Measurements from ENCODE around the gene C1QTNF1. TPM values are rescaled to one million over a fixed set of nuclear protein-coding genes. Genes with fewer than 3 reads are reported as not detected.
A peak's percentile ranks its signal among the peaks of the same experiment; 100 is the strongest.
"Not testable (repeated sequence)": the region's sequence is repeated elsewhere in the genome, so short reads cannot be mapped to it uniquely, and the experiment has no call there.

Gene C1QTNF1
- total RNA-seq, 2 experiments from 2014 or later: not detected

DNA sequence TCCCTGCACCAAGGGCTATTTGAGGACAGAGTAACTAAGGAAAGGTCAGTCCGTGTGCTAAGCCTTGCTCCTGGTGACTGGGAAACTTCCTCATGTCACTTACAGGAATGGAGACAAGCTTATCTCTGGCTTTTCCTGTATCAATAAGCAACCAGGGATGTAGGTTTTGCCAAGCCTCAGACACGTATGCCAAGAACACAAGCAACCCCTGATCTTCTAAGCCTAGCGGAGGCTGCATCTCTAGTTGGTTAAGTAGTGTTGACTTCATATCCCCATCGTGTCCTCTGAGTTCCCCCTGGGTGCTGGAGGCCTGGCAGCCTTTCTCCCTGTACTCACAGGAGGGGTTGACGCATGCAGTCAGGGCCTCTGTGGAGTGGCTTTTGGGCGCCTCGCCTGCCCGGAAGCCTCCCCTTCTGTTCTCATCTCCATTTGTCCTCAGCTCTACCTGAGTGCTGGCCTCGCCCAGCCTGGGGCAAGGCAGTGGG lies 1.4 kb upstream of the C1QTNF1 start:
- Mint-ChIP-seq H3K27me3 (ENCODE audit: low read depth) (peaks cover 38% of the 10 kb centered on the region), H3K36me3 (ENCODE audit: low read depth) (no peaks in the 10 kb centered on the region), H3K4me3 (no peak overlapping the region), H3K9me3 (ENCODE audit: insufficient read depth) (no peaks in the 10 kb centered on the region), H3K27ac (no peak overlapping the region), H3K4me1 (ENCODE audit: low read depth) (peaks cover 12% of the 10 kb centered on the region)
- ChIA-PET POLR2A (no interaction called here), CTCF (interaction anchor here (0.8 to 4.7 kb wide), 7 partner anchors 9 to 23 kb away, joined by 3 to 21 read pairs (median 3); no protein-coding TSS in a partner anchor)
- DNase-seq: no peak
- ATAC-seq: no peak

DNA sequence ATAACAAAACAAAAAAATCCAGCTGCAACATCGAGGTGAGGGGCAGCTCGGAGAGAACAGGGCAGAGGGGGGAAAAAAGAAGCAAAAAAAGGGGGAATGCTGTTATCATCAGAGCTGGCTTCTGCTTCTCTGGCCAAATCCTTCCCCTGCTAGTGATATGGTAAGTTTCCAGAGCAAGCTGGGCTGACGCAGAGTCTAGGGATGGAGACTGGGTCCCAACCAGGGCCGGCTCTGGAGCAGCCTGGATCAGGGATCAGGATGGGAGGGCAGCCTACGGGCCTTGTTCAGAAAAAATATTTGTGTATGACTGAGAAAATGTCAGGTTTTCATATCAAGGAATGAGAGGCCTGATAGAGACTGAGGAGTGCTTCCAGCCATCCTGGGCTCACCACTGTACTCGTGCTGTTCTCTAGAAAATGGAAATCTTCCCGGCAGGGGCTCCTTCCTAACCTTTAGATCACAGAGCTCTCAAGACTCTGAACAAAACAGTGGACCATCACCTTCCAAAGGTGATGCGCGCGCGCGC lies 726 bp upstream of the C1QTNF1 start:
- H3K4me3 Mint-ChIP-seq: peak overlapping the region; percentile 19
- POLR2A ChIA-PET: no interaction called here
- no peak for DNase-seq
- no peaks in the 10 kb centered on the region for H3K9me3 Mint-ChIP-seq (ENCODE audit: insufficient read depth)
- no peak for ATAC-seq
- peaks cover 12% of the 10 kb centered on the region for H3K4me1 Mint-ChIP-seq (ENCODE audit: low read depth)
- no peaks in the 10 kb centered on the region for H3K36me3 Mint-ChIP-seq (ENCODE audit: low read depth)
- CTCF ChIA-PET: interaction anchor here (0.8 kb wide), 1 partner anchor 19 kb away, joined by 3 read pairs; no protein-coding TSS in a partner anchor
- H3K27me3 Mint-ChIP-seq (ENCODE audit: low read depth): peaks cover 38% of the 10 kb centered on the region
- H3K27ac Mint-ChIP-seq: peak overlapping the region; percentile 41

DNA sequence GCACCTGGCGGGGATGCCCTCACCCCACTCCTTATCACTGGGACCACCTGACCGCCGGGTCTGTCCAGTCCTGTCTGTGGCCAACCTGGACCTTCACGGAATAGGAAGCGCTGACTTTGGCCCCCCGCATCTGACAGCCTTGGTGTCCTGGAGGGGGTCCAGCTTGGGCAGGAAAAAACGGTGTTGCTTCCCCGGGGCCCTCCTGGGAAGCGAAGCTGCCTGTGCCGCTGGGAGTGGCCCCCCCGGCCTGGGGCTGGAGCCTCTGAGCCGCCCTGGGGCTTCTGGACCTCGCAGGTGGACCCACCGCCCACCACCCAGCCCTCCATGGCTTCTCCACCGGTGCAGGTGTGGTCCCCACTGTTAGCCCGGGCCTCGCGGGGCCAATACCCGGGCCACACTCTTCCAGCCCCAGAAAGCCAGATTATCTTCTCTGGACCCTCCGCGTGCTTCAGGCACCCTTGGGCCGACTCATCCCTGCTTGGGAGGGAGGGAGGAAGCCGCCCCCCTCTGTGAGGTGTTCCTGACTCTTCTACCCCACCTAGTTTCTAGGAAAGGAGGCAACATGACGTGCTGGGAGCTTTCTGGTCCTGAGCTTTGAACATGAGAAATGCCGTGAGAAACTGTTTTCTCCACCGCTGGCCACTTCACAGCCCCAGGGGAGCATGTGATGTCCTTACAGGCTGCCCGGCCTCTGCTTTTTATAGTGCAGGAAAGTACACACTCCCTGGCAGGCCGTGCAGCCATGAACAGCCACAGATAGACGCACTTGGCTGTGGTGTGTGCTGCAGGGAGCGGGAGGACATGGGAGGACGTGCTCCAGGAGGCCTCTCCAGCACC lies 1.1 kb downstream of the C1QTNF1 start:
- H3K27me3 Mint-ChIP-seq (ENCODE audit: low read depth): peaks cover 39% of the 10 kb centered on the region
- no peaks in the 10 kb centered on the region for H3K36me3 Mint-ChIP-seq (ENCODE audit: low read depth)
- no peak for ATAC-seq
- DNase-seq: no peak
- no peak overlapping the region for H3K27ac Mint-ChIP-seq
- POLR2A ChIA-PET: no interaction called here
- H3K4me3 Mint-ChIP-seq: peak overlapping the region; percentile 56
- no peaks in the 10 kb centered on the region for H3K9me3 Mint-ChIP-seq (ENCODE audit: insufficient read depth)
- CTCF ChIA-PET: interaction anchor here (1.5 kb wide), 1 partner anchor 18 kb away, joined by 3 read pairs; no protein-coding TSS in a partner anchor
- H3K4me1 Mint-ChIP-seq (ENCODE audit: low read depth): peaks cover 12% of the 10 kb centered on the region

DNA sequence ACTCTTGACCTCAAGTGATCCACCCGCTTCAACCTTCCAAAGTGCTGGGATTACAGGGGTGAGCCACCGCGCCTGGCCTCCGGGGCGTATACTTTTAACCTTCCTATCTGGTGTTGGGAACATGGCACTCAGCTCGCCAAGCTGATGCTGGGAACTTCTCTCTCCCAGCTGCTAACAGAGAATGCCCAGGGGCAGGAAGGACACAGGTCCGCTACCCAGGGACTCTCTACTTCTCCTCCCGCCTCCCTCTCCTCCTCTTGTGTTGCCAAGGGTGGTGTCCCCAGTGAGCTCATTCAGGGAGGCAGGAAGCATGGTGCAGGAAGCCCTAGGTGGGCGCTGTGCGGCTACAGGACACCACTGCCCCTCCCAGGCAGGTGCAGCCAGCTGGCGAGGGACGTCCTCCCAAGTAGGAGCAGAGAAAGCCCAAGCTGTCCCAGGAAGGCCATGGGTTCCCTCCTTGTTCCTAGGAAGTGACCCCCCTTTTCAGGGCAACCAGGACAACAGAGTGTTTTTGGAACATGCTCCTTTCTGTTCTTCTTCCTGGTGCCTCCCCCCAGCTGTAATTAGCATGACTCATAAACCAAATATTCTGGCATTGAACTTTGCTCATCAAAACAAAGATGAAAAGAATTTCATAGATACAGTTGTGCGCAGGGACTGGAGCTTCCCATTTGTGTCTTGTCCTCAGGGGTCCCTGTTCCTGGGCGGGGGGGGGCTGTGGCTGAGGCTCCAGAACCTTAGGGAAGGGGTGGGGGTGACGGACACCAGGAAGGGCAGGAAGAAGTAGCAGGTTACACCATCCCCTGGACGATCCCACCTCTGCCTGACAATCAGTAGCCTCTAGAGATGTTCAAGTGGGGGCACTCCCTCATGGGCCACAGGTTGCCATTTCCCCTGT lies 2.7 kb downstream of the C1QTNF1 start:
- no peaks in the 10 kb centered on the region for H3K36me3 Mint-ChIP-seq (ENCODE audit: low read depth)
- DNase-seq (no peak), ATAC-seq (no peak)
- ChIA-PET CTCF (interaction anchor here (1.0 to 1.5 kb wide), 3 partner anchors 11 to 19 kb away, joined by 3 read pairs; no protein-coding TSS in a partner anchor), POLR2A (no interaction called here)
- peaks cover 33% of the 10 kb centered on the region for H3K27me3 Mint-ChIP-seq (ENCODE audit: low read depth)
- H3K4me1 Mint-ChIP-seq (ENCODE audit: low read depth): peaks cover 12% of the 10 kb centered on the region
- no peaks in the 10 kb centered on the region for H3K9me3 Mint-ChIP-seq (ENCODE audit: insufficient read depth)
- no peak overlapping the region for H3K4me3 Mint-ChIP-seq
- H3K27ac Mint-ChIP-seq: no peak overlapping the region

DNA sequence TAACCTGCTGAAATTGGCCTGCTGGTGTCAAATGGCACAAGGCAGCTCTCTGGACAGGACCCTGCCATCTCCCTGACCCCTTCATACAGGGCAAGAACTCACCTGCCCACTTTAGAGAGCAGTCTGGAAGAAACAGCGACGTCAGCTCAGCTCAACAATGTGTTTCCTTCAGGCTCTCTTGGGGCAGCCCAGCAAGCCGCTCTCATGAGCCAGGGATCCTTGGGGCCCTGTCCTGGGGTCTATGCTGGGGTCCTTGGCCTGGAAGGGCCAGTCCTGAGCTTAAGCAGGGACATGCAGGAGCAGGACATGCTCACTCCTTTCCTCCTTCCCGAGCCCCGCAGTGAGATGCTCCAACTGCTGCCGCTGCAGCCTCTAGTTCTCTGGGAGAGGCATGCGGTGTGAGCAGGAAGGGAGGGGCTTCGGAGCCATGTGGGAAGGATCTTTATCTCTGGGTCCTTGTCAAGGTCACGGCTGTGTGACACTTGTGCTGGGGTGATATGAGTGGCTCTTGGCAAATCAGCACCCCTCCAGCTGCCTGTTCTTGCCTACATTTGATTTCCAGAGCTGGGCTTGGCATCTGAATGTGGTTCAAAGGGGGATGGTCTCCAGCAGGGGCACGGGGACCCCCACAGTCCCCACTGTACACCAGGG lies 3.4 kb downstream of the C1QTNF1 start:
- Mint-ChIP-seq H3K27ac (no peak overlapping the region), H3K36me3 (ENCODE audit: low read depth) (no peaks in the 10 kb centered on the region), H3K4me1 (ENCODE audit: low read depth) (peaks cover 12% of the 10 kb centered on the region), H3K9me3 (ENCODE audit: insufficient read depth) (no peaks in the 10 kb centered on the region), H3K4me3 (no peak overlapping the region), H3K27me3 (ENCODE audit: low read depth) (peaks cover 30% of the 10 kb centered on the region)
- no peak for ATAC-seq
- ChIA-PET POLR2A (no interaction called here), CTCF (interaction anchor here (1.0 to 1.5 kb wide), 2 partner anchors 10 to 18 kb away, joined by 3 read pairs; no protein-coding TSS in a partner anchor)
- no peak for DNase-seq

DNA sequence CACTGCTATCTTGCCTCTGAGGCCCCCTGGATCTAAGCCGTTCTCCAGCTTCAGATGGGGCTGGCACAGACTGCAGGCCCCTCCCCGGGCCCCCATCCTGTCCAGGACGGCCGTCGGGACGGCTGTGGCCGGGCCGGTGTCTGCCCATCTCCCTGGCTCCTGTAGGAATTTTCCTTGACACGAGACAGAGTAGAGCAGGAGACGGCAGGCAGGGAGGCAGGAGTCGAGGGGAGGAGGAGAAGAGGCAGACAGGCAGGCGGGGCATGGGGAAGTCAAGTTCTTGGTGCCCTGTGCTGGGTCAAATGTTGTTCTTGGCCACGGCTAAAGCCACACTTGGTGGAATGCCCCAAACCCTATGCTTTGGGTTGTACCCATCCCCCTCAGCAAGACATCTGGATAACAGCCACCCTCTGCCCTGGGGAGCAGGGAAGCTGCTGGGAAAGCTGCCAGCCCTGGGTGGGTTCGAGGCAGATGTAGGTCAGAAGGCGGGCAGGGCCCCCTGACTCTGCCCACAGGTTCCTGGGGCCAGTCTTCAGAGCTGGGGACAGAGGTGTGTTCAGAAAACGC lies 4.0 kb downstream of the C1QTNF1 start:
- no peaks in the 10 kb centered on the region for H3K36me3 Mint-ChIP-seq (ENCODE audit: low read depth)
- DNase-seq: no peak
- H3K9me3 Mint-ChIP-seq (ENCODE audit: insufficient read depth): no peaks in the 10 kb centered on the region
- no peak overlapping the region for H3K27ac Mint-ChIP-seq
- H3K27me3 Mint-ChIP-seq (ENCODE audit: low read depth): peaks cover 26% of the 10 kb centered on the region
- ChIA-PET CTCF (interaction anchor here (0.6 to 2.7 kb wide), 4 partner anchors 9 to 55 kb away, joined by 3 to 10 read pairs (median 4); no protein-coding TSS in a partner anchor), POLR2A (no interaction called here)
- no peak overlapping the region for H3K4me3 Mint-ChIP-seq
- H3K4me1 Mint-ChIP-seq (ENCODE audit: low read depth): peaks cover 12% of the 10 kb centered on the region
- no peak for ATAC-seq

DNA sequence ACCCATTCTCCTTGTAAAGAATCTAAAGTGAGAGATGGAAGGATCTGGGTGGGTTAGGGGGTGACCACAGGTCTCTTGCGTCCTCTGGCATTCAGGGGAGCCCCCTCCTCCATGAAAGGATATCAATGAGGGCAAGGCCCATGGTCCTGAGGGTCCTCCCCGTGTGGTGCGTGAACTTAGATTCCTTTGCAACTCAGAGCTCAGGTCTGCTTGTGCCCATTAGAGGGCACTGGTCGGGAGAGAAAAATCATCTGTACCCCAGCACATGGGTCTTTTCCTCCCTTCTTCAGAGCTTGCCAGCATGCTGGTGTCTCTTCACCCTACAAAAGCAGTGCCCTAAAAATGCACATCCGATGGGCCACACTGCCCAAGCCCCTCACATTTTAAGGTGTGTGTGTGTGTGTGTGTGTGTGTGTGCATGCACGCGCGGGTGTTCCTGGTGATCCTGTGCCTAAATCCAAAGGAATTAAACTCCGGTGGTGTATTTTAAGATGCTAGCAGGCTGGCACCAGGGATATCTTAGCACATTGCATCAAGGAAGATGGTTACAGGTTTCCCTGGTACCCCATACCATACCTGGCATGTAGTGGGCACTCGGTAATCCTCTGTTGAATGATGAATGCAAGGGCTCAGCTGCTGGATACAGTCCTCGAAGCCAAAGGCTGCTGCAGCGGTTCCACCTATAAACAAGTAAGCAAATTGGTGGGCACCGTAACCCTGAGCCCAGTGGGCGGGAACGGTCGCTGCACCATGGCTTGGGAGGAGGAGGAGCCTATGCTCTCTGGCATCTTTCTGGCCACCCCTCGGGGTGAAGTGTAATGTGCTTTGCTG lies 4.7 kb downstream of the C1QTNF1 start:
- Mint-ChIP-seq H3K36me3 (ENCODE audit: low read depth) (no peaks in the 10 kb centered on the region), H3K4me3 (no peak overlapping the region), H3K27me3 (ENCODE audit: low read depth) (peaks cover 19% of the 10 kb centered on the region), H3K9me3 (ENCODE audit: insufficient read depth) (no peaks in the 10 kb centered on the region), H3K4me1 (ENCODE audit: low read depth) (peaks cover 12% of the 10 kb centered on the region), H3K27ac (no peak overlapping the region)
- DNase-seq (no peak), ATAC-seq (no peak)
- ChIA-PET CTCF (interaction anchor here (0.6 to 2.7 kb wide), 5 partner anchors 8 to 54 kb away, joined by 3 to 10 read pairs (median 3); no protein-coding TSS in a partner anchor), POLR2A (no interaction called here)

DNA sequence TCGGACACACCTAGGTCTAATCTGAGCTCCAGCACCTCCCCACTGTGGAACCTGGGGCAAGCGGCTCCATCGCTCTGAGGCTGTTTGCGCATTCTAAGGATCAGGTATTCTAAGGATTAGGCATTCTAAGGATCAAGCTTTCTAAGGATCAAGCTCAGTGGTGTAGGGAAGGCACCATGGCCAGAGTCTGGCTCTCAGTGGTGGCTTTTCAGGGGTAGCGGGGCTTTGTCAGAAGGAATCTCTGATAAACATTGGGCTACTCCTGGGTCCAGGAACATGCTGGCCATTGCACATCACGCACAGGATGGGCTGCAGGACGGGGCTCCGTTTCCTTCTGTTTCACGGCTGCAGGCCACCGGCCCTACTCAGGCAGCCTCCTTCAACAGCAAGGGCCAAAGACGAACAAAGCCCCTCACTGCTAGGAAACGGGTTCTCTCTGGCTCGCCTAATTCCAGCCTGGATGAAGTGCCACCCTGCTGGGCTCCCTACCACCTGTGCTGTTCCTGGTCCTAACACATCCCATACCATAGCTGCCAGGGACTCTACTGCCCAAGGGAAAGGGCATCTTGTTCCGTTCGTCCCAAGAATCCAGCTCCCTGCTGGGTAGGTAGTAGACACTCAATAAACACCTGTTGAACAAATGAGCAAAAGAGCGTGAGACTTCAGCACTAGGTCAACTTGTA lies 5.5 kb downstream of the C1QTNF1 start:
- Mint-ChIP-seq H3K4me3 (no peak overlapping the region), H3K27me3 (ENCODE audit: low read depth) (peaks cover 15% of the 10 kb centered on the region), H3K4me1 (ENCODE audit: low read depth) (peaks cover 8% of the 10 kb centered on the region), H3K36me3 (ENCODE audit: low read depth) (no peaks in the 10 kb centered on the region), H3K27ac (no peak overlapping the region), H3K9me3 (ENCODE audit: insufficient read depth) (no peaks in the 10 kb centered on the region)
- POLR2A ChIA-PET: interaction anchor here (0.8 kb wide), 1 partner anchor 30 kb away, joined by 3 read pairs; no protein-coding TSS in a partner anchor
- DNase-seq (no peak), ATAC-seq (no peak)
- CTCF ChIA-PET: interaction anchor here (1.4 to 2.7 kb wide), 2 partner anchors 13 to 16 kb away, joined by 3 to 10 read pairs; no protein-coding TSS in a partner anchor

DNA sequence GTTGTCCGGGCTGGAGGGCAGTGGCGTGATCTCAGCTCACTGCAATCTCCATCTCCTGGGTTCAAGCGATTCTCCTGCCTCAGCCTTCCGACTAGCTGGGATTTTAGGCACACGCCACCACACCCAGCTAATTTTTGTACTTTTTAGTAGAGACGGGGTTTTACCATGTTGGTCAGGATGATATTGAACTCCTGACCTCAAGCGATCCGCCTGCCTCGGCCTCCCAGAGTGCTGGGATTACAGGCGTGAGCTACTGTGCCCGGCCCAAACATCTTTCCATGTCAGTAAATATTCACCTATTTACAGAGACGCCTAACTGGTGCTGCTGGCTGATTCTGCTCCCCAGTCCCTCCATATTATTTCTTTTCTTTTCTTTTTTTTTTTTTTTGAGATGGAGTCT lies 6.7 kb downstream of the C1QTNF1 start:
- CTCF ChIA-PET: interaction anchor here (2.7 kb wide), 1 partner anchor 15 kb away, joined by 10 read pairs; no protein-coding TSS in a partner anchor
- H3K4me1 Mint-ChIP-seq (ENCODE audit: low read depth); H3K27ac Mint-ChIP-seq; H3K9me3 Mint-ChIP-seq (ENCODE audit: insufficient read depth); H3K4me3 Mint-ChIP-seq; H3K36me3 Mint-ChIP-seq (ENCODE audit: low read depth); H3K27me3 Mint-ChIP-seq (ENCODE audit: low read depth); DNase-seq; POLR2A ChIA-PET; ATAC-seq: not testable (repeated sequence)

Measured in activated CD8-positive, alpha-beta T cell treated with anti-CD3 and anti-CD28 coated beads, Interleukin-2, amount 10 ng/mL, durations not matched to agents 7 days and 5 days (primary cell).